ENCODE measurements around the gene CAVIN2.

The CAVIN2 gene

GRCh38 chr2:191853843-191854242 lies 7.0 kb upstream of the CAVIN2 start:
- H3K4me3 ChIP-seq (ENCODE audit: insufficient read depth, low read length, poor library complexity, severe bottlenecking): no peak overlapping the region
- no peaks in the 10 kb centered on the region for H3K36me3 ChIP-seq (ENCODE audit: low read length)
- H3F3A ChIP-seq (ENCODE audit: insufficient read depth): no peaks in the 10 kb centered on the region
- no peaks in the 10 kb centered on the region for H3K9me2 ChIP-seq (replicated peaks; ENCODE audit: insufficient read depth, low read length)
- no peaks in the 10 kb centered on the region for H4K20me1 ChIP-seq (ENCODE audit: low read depth, low read length)
- H2AFZ ChIP-seq (ENCODE audit: low read depth, low read length, severe bottlenecking): no peak overlapping the region
- TF ChIP-seq, protein P1, sequence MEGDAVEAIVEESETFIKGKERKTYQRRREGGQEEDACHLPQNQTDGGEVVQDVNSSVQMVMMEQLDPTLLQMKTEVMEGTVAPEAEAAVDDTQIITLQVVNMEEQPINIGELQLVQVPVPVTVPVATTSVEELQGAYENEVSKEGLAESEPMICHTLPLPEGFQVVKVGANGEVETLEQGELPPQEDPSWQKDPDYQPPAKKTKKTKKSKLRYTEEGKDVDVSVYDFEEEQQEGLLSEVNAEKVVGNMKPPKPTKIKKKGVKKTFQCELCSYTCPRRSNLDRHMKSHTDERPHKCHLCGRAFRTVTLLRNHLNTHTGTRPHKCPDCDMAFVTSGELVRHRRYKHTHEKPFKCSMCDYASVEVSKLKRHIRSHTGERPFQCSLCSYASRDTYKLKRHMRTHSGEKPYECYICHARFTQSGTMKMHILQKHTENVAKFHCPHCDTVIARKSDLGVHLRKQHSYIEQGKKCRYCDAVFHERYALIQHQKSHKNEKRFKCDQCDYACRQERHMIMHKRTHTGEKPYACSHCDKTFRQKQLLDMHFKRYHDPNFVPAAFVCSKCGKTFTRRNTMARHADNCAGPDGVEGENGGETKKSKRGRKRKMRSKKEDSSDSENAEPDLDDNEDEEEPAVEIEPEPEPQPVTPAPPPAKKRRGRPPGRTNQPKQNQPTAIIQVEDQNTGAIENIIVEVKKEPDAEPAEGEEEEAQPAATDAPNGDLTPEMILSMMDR (IDR thresholded peaks at IDR 0.05; ENCODE audit: insufficient read depth, low read length, poor library complexity, severe bottlenecking): no peak
- no peak for TF ChIP-seq EZH2phosphoT487 (conservative IDR thresholded peaks at IDR 0.05; ENCODE audit: low read length)
- H3K9me3 ChIP-seq (ENCODE audit: insufficient read depth, low read length): no peaks in the 10 kb centered on the region
- H3K27ac ChIP-seq (ENCODE audit: low read depth, low read length): no peak overlapping the region
- H3K79me2 ChIP-seq (ENCODE audit: insufficient read depth, low read length): no peaks in the 10 kb centered on the region
- no peaks in the 10 kb centered on the region for H3K27me3 ChIP-seq (ENCODE audit: low read length)
- H3K9ac ChIP-seq (ENCODE audit: low read length): no peak overlapping the region
- H3K4me2 ChIP-seq (ENCODE audit: low read depth, low read length, poor library complexity, severe bottlenecking): no peak overlapping the region

GRCh38 chr2:191851158-191851557 lies 4.3 kb upstream of the CAVIN2 start:
- Histone ChIP-seq H3K9me2 (replicated peaks; ENCODE audit: insufficient read depth, low read length) (no peaks in the 10 kb centered on the region), H3K9ac (ENCODE audit: low read length) (no peak overlapping the region), H2AFZ (ENCODE audit: low read depth, low read length, severe bottlenecking) (no peak overlapping the region), H3K9me3 (ENCODE audit: insufficient read depth, low read length) (no peaks in the 10 kb centered on the region), H3F3A (ENCODE audit: insufficient read depth) (no peaks in the 10 kb centered on the region), H3K27ac (ENCODE audit: low read depth, low read length) (no peak overlapping the region), H3K79me2 (ENCODE audit: insufficient read depth, low read length) (no peaks in the 10 kb centered on the region), H3K4me3 (ENCODE audit: insufficient read depth, low read length, poor library complexity, severe bottlenecking) (no peak overlapping the region), H3K36me3 (ENCODE audit: low read length) (no peaks in the 10 kb centered on the region), H4K20me1 (ENCODE audit: low read depth, low read length) (no peaks in the 10 kb centered on the region), H3K4me2 (ENCODE audit: low read depth, low read length, poor library complexity, severe bottlenecking) (no peak overlapping the region), H3K27me3 (ENCODE audit: low read length) (no peaks in the 10 kb centered on the region)
- TF ChIP-seq EZH2phosphoT487 (conservative IDR thresholded peaks at IDR 0.05; ENCODE audit: low read length): no peak
- TF ChIP-seq, protein P1 (IDR thresholded peaks at IDR 0.05; ENCODE audit: insufficient read depth, low read length, poor library complexity, severe bottlenecking): no peak

GRCh38 chr2:191848771-191849767 lies 2.2 kb upstream of the CAVIN2 start:
- no peaks in the 10 kb centered on the region for H4K20me1 ChIP-seq (ENCODE audit: low read depth, low read length)
- no peaks in the 10 kb centered on the region for H3K36me3 ChIP-seq (ENCODE audit: low read length)
- no peaks in the 10 kb centered on the region for H3F3A ChIP-seq (ENCODE audit: insufficient read depth)
- H3K79me2 ChIP-seq (ENCODE audit: insufficient read depth, low read length): no peaks in the 10 kb centered on the region
- H3K9me3 ChIP-seq (ENCODE audit: insufficient read depth, low read length): no peaks in the 10 kb centered on the region
- H3K27ac ChIP-seq (ENCODE audit: low read depth, low read length): no peak overlapping the region
- H3K4me2 ChIP-seq (ENCODE audit: low read depth, low read length, poor library complexity, severe bottlenecking): no peak overlapping the region
- H3K27me3 ChIP-seq (ENCODE audit: low read length): no peaks in the 10 kb centered on the region
- H2AFZ ChIP-seq (ENCODE audit: low read depth, low read length, severe bottlenecking): no peak overlapping the region
- H3K9me2 ChIP-seq (replicated peaks; ENCODE audit: insufficient read depth, low read length): no peaks in the 10 kb centered on the region
- no peak overlapping the region for H3K4me3 ChIP-seq (ENCODE audit: insufficient read depth, low read length, poor library complexity, severe bottlenecking)
- TF ChIP-seq EZH2phosphoT487 (conservative IDR thresholded peaks at IDR 0.05; ENCODE audit: low read length): no peak
- TF ChIP-seq, protein P1 (IDR thresholded peaks at IDR 0.05; ENCODE audit: insufficient read depth, low read length, poor library complexity, severe bottlenecking): no peak
- no peak overlapping the region for H3K9ac ChIP-seq (ENCODE audit: low read length)

All from SU-DHL-6 (cell line).